ENCODE measurements around the gene FHL3.
"Not testable (repeated sequence)": the region's sequence is repeated elsewhere in the genome, so short reads cannot be mapped to it uniquely, and the experiment has no call there.

Gene FHL3

DNA sequence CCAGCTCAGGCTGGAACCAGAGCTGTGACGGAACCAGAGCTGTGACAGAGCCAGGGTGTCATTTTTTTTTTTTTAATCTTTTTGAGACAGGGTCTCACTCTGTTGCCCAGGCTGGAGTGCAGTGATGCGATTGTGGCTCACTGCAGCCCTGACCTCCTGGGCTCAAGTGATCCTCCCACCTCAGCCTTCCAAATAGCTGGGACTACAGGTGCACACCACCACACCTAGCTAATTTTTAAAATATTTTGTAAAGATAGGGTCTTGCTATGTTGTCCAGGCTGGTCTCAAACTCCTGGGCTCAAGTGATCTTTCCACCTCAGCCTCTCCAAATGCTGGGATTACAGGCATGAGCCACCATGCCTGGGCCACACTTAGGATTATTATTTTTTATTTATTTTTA, 27.7 kb upstream of the FHL3 start:
- not testable (repeated sequence) for H3K4me3 ChIP-seq (ENCODE audit: low read depth in 1 of 2, low read length in 2 of 2); H3K36me3 ChIP-seq (ENCODE audit: control insufficient read depth in 1 of 2, insufficient read depth in 2 of 2, low read length in 2 of 2); H3K27me3 ChIP-seq (ENCODE audit: control insufficient read depth in 1 of 2, insufficient read depth in 2 of 2, low read length in 2 of 2); H3K9ac ChIP-seq (ENCODE audit: low read depth in 1 of 2, low read length in 2 of 2); H3K27ac ChIP-seq (ENCODE audit: low read depth, low read length); H3K9me3 ChIP-seq (ENCODE audit: control insufficient read depth in 1 of 2, low read length in 2 of 2)
- H3K4me1 ChIP-seq (ENCODE audit: control insufficient read depth in 1 of 2, insufficient read depth in 2 of 2, low read length in 2 of 2), result peaks cover 11 to 17% of the 10 kb centered on the region in 2 donors

DNA sequence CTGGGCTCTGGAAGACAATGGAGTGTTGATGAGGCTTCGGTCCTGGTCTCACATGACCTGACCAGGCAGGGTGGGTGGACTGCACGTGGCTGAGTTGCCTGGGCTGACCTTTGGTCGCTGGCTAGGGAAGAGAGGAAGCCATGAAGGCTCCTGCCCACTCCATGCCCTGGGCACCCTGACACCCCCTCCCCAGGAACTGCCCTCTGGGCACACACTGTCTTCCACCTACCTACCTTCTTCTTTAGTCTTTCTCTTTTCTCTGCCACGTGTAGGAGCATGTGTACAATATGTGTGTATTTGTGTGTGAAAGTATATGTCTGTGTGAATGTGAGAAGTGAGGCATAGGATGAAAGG, 26.2 kb upstream of the FHL3 start:
- Histone ChIP-seq H3K9ac (ENCODE audit: low read depth in 1 of 2, low read length in 2 of 2) (no peak overlapping the region), H3K27ac (ENCODE audit: low read depth, low read length) (no peak overlapping the region), H3K4me1 (ENCODE audit: control insufficient read depth in 1 of 2, insufficient read depth in 2 of 2, low read length in 2 of 2) (peaks cover 11 to 17% of the 10 kb centered on the region in 2 donors), H3K9me3 (ENCODE audit: control insufficient read depth in 1 of 2, low read length in 2 of 2) (no peaks in the 10 kb centered on the region), H3K4me3 (ENCODE audit: low read depth in 1 of 2, low read length in 2 of 2) (no peak overlapping the region), H3K27me3 (ENCODE audit: control insufficient read depth in 1 of 2, insufficient read depth in 2 of 2, low read length in 2 of 2) (no peaks in the 10 kb centered on the region), H3K36me3 (ENCODE audit: control insufficient read depth in 1 of 2, insufficient read depth in 2 of 2, low read length in 2 of 2) (no peaks in the 10 kb centered on the region)

DNA sequence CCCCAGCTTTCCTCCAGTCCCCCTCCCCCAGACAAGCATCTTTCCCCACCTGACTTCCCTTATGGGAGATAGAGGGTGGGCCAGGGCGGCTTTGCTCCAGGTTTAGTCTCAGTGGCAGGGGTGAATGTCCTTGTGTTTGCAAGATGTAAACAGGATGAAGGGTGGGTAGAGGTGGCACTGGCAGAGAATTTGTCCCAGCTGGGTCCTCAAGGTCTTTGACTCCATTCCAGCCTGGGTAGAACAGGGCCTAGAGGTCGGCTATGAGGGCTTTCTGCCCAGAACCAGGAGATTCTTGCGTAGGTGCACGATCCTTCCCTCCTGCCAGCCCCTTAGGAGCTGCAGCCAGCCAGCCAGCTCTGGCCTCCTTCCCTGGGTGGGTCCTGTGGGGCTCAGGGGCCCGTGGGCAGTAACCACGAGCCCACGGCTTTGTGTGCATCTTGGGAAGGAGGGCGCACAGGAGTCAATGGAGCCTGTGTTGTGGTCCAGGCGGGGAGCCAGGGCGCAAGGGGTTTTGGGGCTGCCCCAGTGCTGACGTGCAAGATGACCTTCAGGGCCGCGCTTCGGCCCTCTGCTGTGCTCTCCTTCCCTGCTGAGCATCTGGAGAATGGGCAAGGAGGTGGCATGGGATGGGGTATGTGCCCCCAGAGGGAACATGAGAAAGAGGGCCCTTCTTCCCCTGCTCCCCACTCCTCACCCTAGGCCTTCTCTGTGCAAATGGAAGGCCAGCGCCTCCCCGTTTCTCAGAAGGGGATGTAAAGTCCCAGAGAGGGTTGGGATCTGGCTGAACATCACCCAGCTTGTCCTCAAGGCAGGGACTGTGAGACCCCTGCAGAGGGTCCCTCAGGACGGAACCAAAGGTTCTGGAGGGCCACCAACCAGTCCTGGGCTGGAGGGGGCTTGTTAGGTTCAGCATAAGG, 25.5 kb upstream of the FHL3 start:
- H3K27me3 ChIP-seq (ENCODE audit: control insufficient read depth in 1 of 2, insufficient read depth in 2 of 2, low read length in 2 of 2), result no peaks in the 10 kb centered on the region
- no peak overlapping the region for H3K27ac ChIP-seq (ENCODE audit: low read depth, low read length)
- no peaks in the 10 kb centered on the region for H3K9me3 ChIP-seq (ENCODE audit: control insufficient read depth in 1 of 2, low read length in 2 of 2)
- H3K9ac ChIP-seq (ENCODE audit: low read depth in 1 of 2, low read length in 2 of 2), result no peak overlapping the region
- peaks cover 11 to 17% of the 10 kb centered on the region in 2 donors for H3K4me1 ChIP-seq (ENCODE audit: control insufficient read depth in 1 of 2, insufficient read depth in 2 of 2, low read length in 2 of 2)
- H3K36me3 ChIP-seq (ENCODE audit: control insufficient read depth in 1 of 2, insufficient read depth in 2 of 2, low read length in 2 of 2), result peaks cover 2 to 5% of the 10 kb centered on the region in 2 donors
- no peak overlapping the region for H3K4me3 ChIP-seq (ENCODE audit: low read depth in 1 of 2, low read length in 2 of 2)

DNA sequence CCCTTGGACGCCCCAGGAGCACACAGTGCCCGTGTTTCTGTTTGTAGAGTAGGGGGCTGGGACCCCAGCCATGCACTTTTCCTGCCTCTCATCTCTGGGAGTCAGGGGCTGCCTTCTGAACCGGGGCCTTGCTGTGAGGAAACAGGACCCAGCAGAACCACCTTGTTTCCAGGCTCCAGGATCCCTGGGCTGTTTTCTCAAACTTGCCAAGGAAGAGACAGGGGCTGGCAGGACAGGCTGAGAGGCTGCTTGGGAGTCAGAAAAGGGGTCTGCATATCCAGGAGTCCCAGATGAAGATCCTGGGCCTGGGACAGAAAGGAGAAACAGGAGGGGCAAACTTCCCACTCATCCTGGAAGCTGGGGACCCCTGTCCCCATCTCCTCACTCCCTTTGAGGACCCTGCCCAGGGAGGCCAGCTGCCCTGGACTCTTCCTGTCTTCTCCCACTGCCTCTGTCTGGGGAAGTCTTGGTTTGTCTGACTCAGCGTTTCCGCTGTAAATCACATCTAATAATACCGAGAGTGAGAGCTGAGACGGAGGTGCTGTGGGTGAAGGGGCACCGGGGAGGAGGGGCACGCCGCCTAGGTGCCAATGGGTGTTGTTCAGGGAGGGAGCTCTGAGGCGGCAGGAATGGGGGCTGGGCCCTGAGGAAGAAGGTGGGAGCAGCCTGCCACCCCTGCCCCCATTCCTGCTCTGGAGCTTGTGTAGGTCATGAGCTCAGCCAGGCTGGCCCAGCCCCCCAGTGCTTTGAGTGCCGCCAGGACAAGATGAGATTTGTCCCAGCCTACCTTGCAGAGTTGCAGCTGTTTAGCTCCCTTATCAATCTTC, 24.6 kb upstream of the FHL3 start:
- H3K9me3 ChIP-seq (ENCODE audit: control insufficient read depth in 1 of 2, low read length in 2 of 2), result no peaks in the 10 kb centered on the region
- H3K27me3 ChIP-seq (ENCODE audit: control insufficient read depth in 1 of 2, insufficient read depth in 2 of 2, low read length in 2 of 2), result no peaks in the 10 kb centered on the region
- H3K9ac ChIP-seq (ENCODE audit: low read depth in 1 of 2, low read length in 2 of 2), result no peak overlapping the region
- peaks cover 11 to 14% of the 10 kb centered on the region in 2 donors for H3K36me3 ChIP-seq (ENCODE audit: control insufficient read depth in 1 of 2, insufficient read depth in 2 of 2, low read length in 2 of 2)
- no peak overlapping the region for H3K4me3 ChIP-seq (ENCODE audit: low read depth in 1 of 2, low read length in 2 of 2)
- no peak overlapping the region for H3K27ac ChIP-seq (ENCODE audit: low read depth, low read length)
- H3K4me1 ChIP-seq (ENCODE audit: control insufficient read depth in 1 of 2, insufficient read depth in 2 of 2, low read length in 2 of 2), result peaks cover 11 to 17% of the 10 kb centered on the region in 2 donors

DNA sequence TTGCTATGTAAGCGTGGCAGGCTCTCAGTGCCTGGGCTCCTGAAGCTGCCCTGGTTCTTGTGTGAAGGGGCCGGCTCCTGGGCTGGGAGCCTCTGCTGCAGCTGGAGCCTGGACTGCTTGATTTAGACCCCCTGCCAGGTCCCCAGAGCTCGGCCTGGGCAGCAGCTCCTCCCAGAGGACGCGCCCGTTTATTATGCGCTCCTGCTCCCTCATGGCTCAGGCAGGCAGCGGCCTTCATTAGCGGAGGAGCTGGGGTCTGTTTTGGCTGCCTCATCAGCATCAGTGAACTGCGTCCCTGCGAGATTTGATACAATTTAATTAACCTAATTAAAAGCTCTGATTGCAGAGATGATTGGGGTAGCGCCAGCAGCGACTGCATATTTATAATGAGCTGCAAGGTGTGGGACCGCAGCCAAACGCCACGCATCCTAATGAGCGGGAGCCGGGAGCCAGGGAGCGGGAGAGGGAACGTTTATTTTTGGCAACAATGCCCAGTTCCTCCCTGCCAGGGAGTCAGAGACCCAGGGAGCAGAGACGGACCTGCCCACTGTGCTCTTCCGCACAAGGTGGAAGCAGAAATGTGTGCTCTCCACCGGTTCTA, 23.9 kb upstream of the FHL3 start:
- Histone ChIP-seq H3K27ac (ENCODE audit: low read depth, low read length) (no peak overlapping the region), H3K4me1 (ENCODE audit: control insufficient read depth in 1 of 2, insufficient read depth in 2 of 2, low read length in 2 of 2) (peaks cover 11 to 17% of the 10 kb centered on the region in 2 donors)

DNA sequence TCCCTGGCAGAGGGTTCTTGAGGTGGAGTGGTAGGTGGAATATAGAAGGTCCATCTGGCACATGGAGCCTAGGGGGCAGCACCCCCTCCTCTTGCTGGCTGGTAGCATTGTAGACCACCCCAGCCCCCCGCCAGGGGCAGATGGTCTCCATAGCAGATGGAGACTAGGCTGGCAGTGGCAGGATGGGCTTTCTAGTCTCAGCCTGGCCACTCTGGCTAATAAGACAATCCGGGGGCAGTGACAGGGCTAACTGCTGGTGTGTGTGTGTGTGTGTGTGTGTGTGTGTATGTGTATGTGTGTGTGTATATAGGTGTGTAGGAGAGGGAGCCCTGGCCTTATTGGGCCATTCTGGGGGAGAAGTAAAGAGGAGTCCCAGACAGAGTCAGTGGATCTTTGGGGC, 23.4 kb upstream of the FHL3 start:
- Histone ChIP-seq H3K9ac (ENCODE audit: low read depth in 1 of 2, low read length in 2 of 2) (no peak overlapping the region), H3K36me3 (ENCODE audit: control insufficient read depth in 1 of 2, insufficient read depth in 2 of 2, low read length in 2 of 2) (peaks cover 13 to 25% of the 10 kb centered on the region in 2 donors), H3K27ac (ENCODE audit: low read depth, low read length) (no peak overlapping the region), H3K4me1 (ENCODE audit: control insufficient read depth in 1 of 2, insufficient read depth in 2 of 2, low read length in 2 of 2) (peaks cover 11 to 17% of the 10 kb centered on the region in 2 donors), H3K27me3 (ENCODE audit: control insufficient read depth in 1 of 2, insufficient read depth in 2 of 2, low read length in 2 of 2) (no peaks in the 10 kb centered on the region), H3K9me3 (ENCODE audit: control insufficient read depth in 1 of 2, low read length in 2 of 2) (no peaks in the 10 kb centered on the region), H3K4me3 (ENCODE audit: low read depth in 1 of 2, low read length in 2 of 2) (no peak overlapping the region)

More for the DNA sequence above, 23.9 kb upstream of the FHL3 start:
- Histone ChIP-seq H3K27me3 (ENCODE audit: control insufficient read depth in 1 of 2, insufficient read depth in 2 of 2, low read length in 2 of 2) (no peaks in the 10 kb centered on the region), H3K4me3 (ENCODE audit: low read depth in 1 of 2, low read length in 2 of 2) (no peak overlapping the region), H3K9me3 (ENCODE audit: control insufficient read depth in 1 of 2, low read length in 2 of 2) (no peaks in the 10 kb centered on the region), H3K9ac (ENCODE audit: low read depth in 1 of 2, low read length in 2 of 2) (no peak overlapping the region), H3K36me3 (ENCODE audit: control insufficient read depth in 1 of 2, insufficient read depth in 2 of 2, low read length in 2 of 2) (peaks cover 13 to 19% of the 10 kb centered on the region in 2 donors)

DNA sequence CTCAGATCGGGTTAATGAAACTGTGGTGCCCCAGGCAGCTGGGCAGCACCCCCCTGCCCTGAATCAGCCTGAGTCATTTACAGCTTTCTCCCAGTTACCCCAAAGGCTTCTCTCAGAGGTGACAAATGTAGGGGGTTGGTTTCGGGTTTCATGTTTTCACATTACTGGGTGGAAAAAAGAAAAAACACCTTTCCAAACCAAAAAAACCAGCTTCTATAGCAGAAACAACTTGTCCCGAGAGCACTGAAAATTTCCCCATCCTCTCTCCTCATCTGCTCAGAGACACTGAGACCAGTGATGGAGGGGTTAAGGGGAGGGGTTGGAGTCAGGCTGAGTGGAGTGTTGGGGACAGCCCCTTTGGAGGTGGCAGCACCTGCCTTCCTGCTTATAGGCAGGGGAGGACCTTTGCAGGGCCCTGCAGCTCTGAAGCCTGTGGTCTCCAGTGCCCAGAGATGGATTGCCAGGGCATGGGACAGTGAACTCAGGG, 22.8 kb upstream of the FHL3 start:
- H3K36me3 ChIP-seq (ENCODE audit: control insufficient read depth in 1 of 2, insufficient read depth in 2 of 2, low read length in 2 of 2), result peaks cover 17 to 30% of the 10 kb centered on the region in 2 donors
- no peak overlapping the region for H3K27ac ChIP-seq (ENCODE audit: low read depth, low read length)
- H3K9me3 ChIP-seq (ENCODE audit: control insufficient read depth in 1 of 2, low read length in 2 of 2), result no peaks in the 10 kb centered on the region
- H3K4me1 ChIP-seq (ENCODE audit: control insufficient read depth in 1 of 2, insufficient read depth in 2 of 2, low read length in 2 of 2), result peaks cover 11 to 17% of the 10 kb centered on the region in 2 donors
- H3K27me3 ChIP-seq (ENCODE audit: control insufficient read depth in 1 of 2, insufficient read depth in 2 of 2, low read length in 2 of 2), result no peaks in the 10 kb centered on the region
- no peak overlapping the region for H3K4me3 ChIP-seq (ENCODE audit: low read depth in 1 of 2, low read length in 2 of 2)
- H3K9ac ChIP-seq (ENCODE audit: low read depth in 1 of 2, low read length in 2 of 2), result no peak overlapping the region

DNA sequence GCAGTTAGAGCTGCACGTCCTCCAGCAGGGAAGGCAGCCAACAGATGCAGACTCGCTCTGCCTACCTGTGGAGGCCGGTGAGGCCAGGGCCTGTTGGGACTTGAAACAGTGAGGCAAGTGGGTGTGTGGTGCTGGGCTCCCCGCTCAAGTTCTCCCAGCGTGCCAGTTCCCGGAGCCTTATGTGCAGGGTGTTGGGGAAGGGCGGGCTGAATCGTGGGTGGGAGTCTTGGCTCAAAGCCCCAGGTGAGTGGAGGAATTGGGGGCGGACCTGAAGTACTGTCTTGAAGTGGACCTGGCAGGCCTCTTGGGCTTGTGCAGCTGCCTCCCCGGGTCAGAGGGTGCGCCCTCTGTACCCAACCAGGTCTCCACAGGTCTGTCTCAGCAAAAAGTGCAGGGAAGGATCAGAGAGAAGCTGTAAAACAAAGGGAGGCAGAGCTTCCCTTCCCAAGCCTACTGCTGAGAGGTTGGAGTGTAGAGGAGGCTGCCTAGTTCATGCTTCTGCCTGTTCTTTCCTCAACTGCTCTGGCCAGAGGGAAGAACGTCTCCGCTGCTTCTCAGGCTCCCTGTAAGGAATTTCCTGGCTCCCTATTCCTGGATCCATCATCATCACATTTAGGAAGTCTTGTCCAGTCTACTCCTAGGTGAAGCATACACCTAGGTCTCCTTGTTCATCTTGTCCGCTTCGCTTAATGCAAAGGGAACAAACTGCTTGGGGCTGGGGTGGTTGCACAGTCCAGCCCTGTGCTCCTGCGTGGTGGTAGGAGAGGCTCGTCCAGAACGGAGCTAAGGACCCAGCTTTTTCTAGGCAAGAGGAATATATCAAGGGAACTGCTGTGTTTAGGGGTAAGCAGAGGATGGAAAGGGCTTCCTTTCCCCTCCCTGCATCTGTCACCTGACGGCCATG, 22.1 kb upstream of the FHL3 start:
- H3K4me1 ChIP-seq (ENCODE audit: control insufficient read depth in 1 of 2, insufficient read depth in 2 of 2, low read length in 2 of 2), result peaks cover 11 to 17% of the 10 kb centered on the region in 2 donors
- H3K36me3 ChIP-seq (ENCODE audit: control insufficient read depth in 1 of 2, insufficient read depth in 2 of 2, low read length in 2 of 2), result peaks cover 24 to 37% of the 10 kb centered on the region in 2 donors
- no peak overlapping the region for H3K9ac ChIP-seq (ENCODE audit: low read depth in 1 of 2, low read length in 2 of 2)
- H3K27me3 ChIP-seq (ENCODE audit: control insufficient read depth in 1 of 2, insufficient read depth in 2 of 2, low read length in 2 of 2), result no peaks in the 10 kb centered on the region
- H3K4me3 ChIP-seq (ENCODE audit: low read depth in 1 of 2, low read length in 2 of 2), result no peak overlapping the region
- no peaks in the 10 kb centered on the region for H3K9me3 ChIP-seq (ENCODE audit: control insufficient read depth in 1 of 2, low read length in 2 of 2)
- no peak overlapping the region for H3K27ac ChIP-seq (ENCODE audit: low read depth, low read length)

DNA sequence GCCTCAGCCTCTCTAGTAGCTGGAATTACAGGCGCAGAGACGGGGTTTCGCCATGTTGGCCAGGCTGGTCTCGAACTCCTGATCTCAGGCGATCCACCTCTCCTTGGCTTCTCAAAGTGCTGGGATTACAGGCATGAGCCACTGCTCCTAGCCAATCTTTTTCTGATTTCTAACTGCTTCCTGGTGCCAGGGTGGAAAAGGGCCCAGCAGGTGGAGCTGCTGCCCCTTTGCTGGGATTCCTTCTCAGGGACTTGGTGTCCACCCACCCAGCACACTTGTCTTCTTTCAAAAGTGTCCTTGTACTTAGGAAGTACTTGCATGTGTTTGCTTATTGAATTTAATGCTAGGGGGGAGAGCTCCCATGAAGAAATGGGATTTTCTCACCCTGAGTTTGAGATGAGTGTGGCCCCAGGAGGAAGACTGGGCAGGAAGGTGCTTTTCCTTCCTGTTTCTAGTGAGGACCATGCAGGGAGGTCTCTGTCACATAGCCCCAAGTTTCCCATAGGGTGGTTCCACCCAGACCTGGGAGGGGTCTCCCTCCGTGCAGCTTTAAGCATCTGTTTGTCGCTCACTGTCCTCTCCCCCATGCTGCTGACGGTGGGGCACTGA, 21.4 kb upstream of the FHL3 start:
- H3K9me3 ChIP-seq (ENCODE audit: control insufficient read depth in 1 of 2, low read length in 2 of 2), result no peaks in the 10 kb centered on the region
- H3K4me1 ChIP-seq (ENCODE audit: control insufficient read depth in 1 of 2, insufficient read depth in 2 of 2, low read length in 2 of 2), result peaks cover 11 to 17% of the 10 kb centered on the region in 2 donors
- H3K4me3 ChIP-seq (ENCODE audit: low read depth in 1 of 2, low read length in 2 of 2), result no peak overlapping the region
- H3K27me3 ChIP-seq (ENCODE audit: control insufficient read depth in 1 of 2, insufficient read depth in 2 of 2, low read length in 2 of 2), result no peaks in the 10 kb centered on the region
- H3K9ac ChIP-seq (ENCODE audit: low read depth in 1 of 2, low read length in 2 of 2), result no peak overlapping the region
- H3K27ac ChIP-seq (ENCODE audit: low read depth, low read length), result no peak overlapping the region
- peaks cover 29 to 44% of the 10 kb centered on the region in 2 donors for H3K36me3 ChIP-seq (ENCODE audit: control insufficient read depth in 1 of 2, insufficient read depth in 2 of 2, low read length in 2 of 2)

All from duodenal mucosa (tissue), 2 donors.